ENCODE data around the gene CREB3L2.
"Not testable (repeated sequence)": the region's sequence is repeated elsewhere in the genome, so short reads cannot be mapped to it uniquely, and the experiment has no call there.

Gene CREB3L2

GRCh38 chr7:137835486-137836112 is 166.3 kb downstream of the CREB3L2 start:
- H3K27ac ChIP-seq, result no peak overlapping the region
- H3K4me3 ChIP-seq, result no peak overlapping the region

- Histone ChIP-seq H3K4me3 (no peak overlapping the region), H3K27ac (no peak overlapping the region)
These were observed 167.3 kb downstream of the CREB3L2 start for GRCh38 chr7:137834552-137834951.

DNA sequence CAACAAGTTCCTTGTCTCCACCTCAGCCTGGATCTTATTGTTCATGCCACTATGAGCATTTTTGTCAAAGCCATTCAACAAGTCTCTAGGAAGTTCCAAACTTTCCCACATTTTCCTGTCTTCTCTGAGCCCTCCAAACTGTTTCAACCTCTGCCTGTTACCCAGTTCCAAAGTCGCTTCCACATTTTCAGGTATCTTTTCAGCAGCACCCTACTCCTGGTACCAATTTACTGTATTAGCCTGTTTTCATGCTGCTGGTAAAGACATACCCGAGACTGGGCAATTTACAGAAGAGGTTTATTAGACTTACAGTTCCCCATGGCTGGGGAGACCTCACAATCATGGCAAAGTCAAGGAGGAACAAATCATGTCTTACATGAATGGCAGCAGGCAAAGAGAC is 168.9 kb downstream of the CREB3L2 start:
- not testable (repeated sequence) for H3K27ac ChIP-seq

DNA sequence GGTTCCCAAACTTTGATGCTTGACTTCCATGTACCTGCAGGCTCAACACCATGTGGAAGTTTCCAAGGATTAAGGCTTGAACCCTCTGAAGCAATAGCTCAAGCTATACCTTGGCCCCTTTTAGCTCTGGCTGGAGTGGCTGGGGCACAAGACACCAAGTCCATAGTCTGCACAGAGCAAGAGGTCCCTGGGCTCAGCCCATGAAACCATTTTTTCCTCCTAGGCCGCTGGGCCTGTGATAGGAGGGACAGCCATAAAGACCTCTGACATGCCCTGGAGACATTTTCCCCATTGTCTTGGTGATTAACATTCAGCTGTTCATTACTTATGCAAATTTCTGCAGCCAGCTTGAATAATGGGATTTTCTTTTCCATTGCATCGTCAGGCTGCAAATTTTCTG is 169.5 kb downstream of the CREB3L2 start:
- no peak overlapping the region for H3K27ac ChIP-seq
- H3K4me3 ChIP-seq, result no peak overlapping the region

More for the DNA sequence above, 168.9 kb downstream of the CREB3L2 start:
- not testable (repeated sequence) for H3K4me3 ChIP-seq

- not testable (repeated sequence) for H3K4me3 ChIP-seq, H3K27ac ChIP-seq
These were observed 170.3 kb downstream of the CREB3L2 start for GRCh38 chr7:137831555-137831954.

DNA sequence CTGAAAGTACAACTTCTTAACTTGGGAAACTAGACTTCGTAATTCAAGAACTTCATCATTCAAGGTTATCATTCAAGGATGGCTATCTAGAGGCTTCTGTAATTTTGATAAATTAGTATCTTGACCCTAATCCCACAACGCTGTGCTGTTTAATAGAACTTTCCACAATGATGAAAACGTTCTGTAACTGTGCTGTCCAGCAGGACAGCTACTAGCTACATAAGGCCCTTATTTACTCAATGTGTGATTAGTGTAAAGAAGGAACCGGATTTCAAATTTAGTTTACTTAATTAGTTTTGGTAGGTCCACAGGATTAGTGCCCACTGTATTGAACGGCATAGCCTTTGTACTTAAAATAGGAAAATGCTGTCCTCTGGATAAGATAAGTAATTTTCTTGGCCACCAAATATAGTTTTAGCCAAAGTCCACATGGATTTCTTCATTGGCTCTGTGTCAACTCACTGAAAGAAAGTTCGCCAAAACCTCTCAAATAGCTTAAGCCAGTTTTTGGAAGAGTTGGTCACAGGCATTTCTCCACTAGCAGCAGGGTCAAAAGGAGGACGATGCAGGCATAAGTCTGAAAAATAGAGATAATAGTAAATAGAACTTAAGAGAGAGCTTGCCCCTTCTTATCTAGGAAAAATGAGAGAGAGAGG is 172.4 kb downstream of the CREB3L2 start:
- Histone ChIP-seq H3K4me3 (no peak overlapping the region), H3K27ac (no peak overlapping the region)

DNA sequence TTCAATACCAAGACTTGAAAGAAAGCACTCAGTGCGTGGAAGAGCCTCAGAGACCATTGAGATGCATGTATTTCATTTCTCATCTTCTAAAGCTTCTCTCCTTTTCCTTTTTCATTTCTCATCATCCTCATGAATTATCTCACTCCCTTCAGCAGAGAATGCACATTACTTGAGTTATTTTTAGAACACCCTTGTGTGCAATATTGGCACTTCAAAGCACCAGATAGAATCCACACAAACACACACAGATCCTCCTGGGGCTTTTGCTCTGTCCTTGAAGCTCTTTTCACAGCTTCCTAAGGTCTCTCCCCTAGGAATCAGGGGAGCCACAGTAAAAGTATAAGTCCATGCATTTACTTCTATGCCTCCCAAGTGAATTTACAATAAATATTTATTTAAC is 173.4 kb downstream of the CREB3L2 start:
- no peak overlapping the region for H3K27ac ChIP-seq
- no peak overlapping the region for H3K4me3 ChIP-seq

DNA sequence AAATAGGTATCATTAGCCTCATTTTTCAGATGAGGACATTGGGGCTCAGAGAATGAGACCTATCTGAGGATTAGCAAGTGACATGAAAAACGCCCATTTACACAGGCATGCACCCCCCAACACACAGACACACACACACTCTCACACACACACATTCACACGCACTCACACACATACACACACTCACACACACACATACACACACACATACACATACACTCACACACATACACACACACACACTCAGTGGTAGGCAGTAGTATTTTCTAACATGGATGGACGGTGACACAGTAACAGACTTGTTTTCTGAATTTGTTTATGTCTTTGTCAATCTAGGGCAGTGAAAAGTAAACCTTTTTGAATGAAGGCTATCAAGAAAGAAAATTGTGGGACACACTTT is 176.4 kb downstream of the CREB3L2 start:
- Histone ChIP-seq H3K27ac (no peak overlapping the region), H3K4me3 (no peak overlapping the region)

Data from skin epidermis (tissue), 12 donors.